Measurements from ENCODE around the gene MYO1E. TPM values are rescaled to one million over a fixed set of nuclear protein-coding genes. Genes with fewer than 3 reads are reported as not detected.

The MYO1E gene
- total and polyA plus RNA-seq, 2 of the 8 experiments (the other 6 are each of a cell fraction or from before 2014, with no cell fraction given): 19.6 to 142 TPM

GRCh38 chr15:59398220-59398619 is 25.5 kb upstream of the MYO1E start:
- Histone ChIP-seq H3K9ac (replicated peaks in 1 of 4; ENCODE audit: extremely low read depth in 1 of 4, low read depth in 3 of 4, low read length in 3 of 4) (no peak overlapping the region), H4K5ac (ENCODE audit: insufficient read length, low read depth, low read length) (no peak overlapping the region), H2BK20ac (ENCODE audit: low read length) (no peak overlapping the region), H4K20me1 (replicated peaks in 1 of 2; ENCODE audit: control insufficient read depth in 1 of 2, insufficient read depth in 2 of 2, low read length in 2 of 2) (peaks cover 0 to 2% of the 10 kb centered on the region in 2 experiments), H2BK12ac (ENCODE audit: low read depth, low read length) (no peak overlapping the region), H3K79me2 (ENCODE audit: control insufficient read depth in 1 of 2, insufficient read depth in 2 of 2, low read length in 2 of 2) (no peaks in the 10 kb centered on the region), H3K36me3 (ENCODE audit: control insufficient read depth in 2 of 4, insufficient read depth in 4 of 4, low read length in 3 of 4) (no peaks in the 10 kb centered on the region), H3K23me2 (ENCODE audit: low read depth, low read length) (no peaks in the 10 kb centered on the region), H2BK120ac (replicated peaks; ENCODE audit: low read depth, low read length) (no peak overlapping the region), H3K9me3 (ENCODE audit: insufficient read depth in 2 of 2, low read depth in 1 of 2, low read length in 1 of 2) (no peaks in the 10 kb centered on the region), H3K27me3 (replicated peaks in 1 of 4; ENCODE audit: control insufficient read depth in 3 of 4, extremely low read depth in 1 of 4, insufficient read depth in 3 of 4, low read length in 3 of 4) (peaks cover 0 to 8% (median 3%) of the 10 kb centered on the region in 4 experiments; a peak in 5 of 7 replicates), H3K79me1 (ENCODE audit: low read depth, low read length) (no peaks in the 10 kb centered on the region), H3K27ac (ENCODE audit: low read depth, low read length) (no peak overlapping the region), H2AFZ (ENCODE audit: low read length) (no peak overlapping the region), H2BK15ac (ENCODE audit: low read length) (no peak overlapping the region), H3K14ac (ENCODE audit: insufficient read length) (no peak overlapping the region), H4K8ac (ENCODE audit: extremely low read depth, insufficient read depth, low read length) (no peak overlapping the region), H2AK5ac (ENCODE audit: low read depth, low read length) (no peak overlapping the region), H3K4me3 (ENCODE audit: extremely low read depth in 1 of 4, insufficient read depth in 2 of 4, low read depth in 3 of 4, low read length in 4 of 4) (no peak overlapping the region), H3K56ac (replicated peaks; ENCODE audit: insufficient read length, low read depth, low read length) (no peak overlapping the region), H3K23ac (ENCODE audit: insufficient read length) (no peak overlapping the region), H3K4ac (replicated peaks; ENCODE audit: insufficient read length, low read depth, low read length) (no peak overlapping the region), H4K91ac (replicated peaks; ENCODE audit: insufficient read length, low read length) (no peak overlapping the region), H3K4me1 (replicated peaks in 1 of 4; ENCODE audit: control insufficient read depth in 3 of 4, insufficient read depth in 4 of 4, low read length in 3 of 4) (peaks cover 8 to 16% (median 12%) of the 10 kb centered on the region in 4 experiments; a peak in 5 of 7 replicates), H3K4me2 (ENCODE audit: insufficient read depth in 1 of 2, low read depth in 2 of 2, low read length in 2 of 2) (no peak overlapping the region), H3K18ac (ENCODE audit: extremely low read depth, low read length) (no peak overlapping the region), H2BK5ac (ENCODE audit: low read depth, low read length) (no peak overlapping the region)
- WGBS, 2 experiments (ENCODE audit: extremely low coverage in 1 of 2, insufficient coverage in 1 of 2, insufficient read length in 1 of 2, insufficient replicate concordance in 2 of 2, low coverage in 1 of 2, low lambda C conversion rate in 2 of 2, missing lambda C conversion rate in 1 of 2): 86% methylated on average over 1 of the region's 1 CpG; no CpG with 5 or more reads in 1 of the 2 experiments
- CTCF ChIA-PET (ENCODE audit: partially characterized antibody): interaction anchor here (0.9 to 1.3 kb wide), 4 partner anchors 23 to 93 kb away, joined by 3 to 5 read pairs (median 4); no protein-coding TSS in a partner anchor
- no peak for FAIRE-seq
- POLR2A ChIA-PET (ENCODE audit: partially characterized antibody): no interaction called here
- no peak for DNase-seq (ENCODE audit: low read depth in 1 of 2, low spot score in 2 of 2)
- TF ChIP-seq SP4 (IDR thresholded peaks at IDR 0.05; ENCODE audit: low read length) (no peak), HDAC2 (IDR thresholded peaks at IDR 0.05; ENCODE audit: borderline replicate concordance in 1 of 2, low read depth in 2 of 2, low read length in 2 of 2) (no peak), RAD21 (IDR thresholded peaks at IDR 0.05 in 1 of 2, conservative IDR thresholded peaks at IDR 0.05 in 1 of 2; ENCODE audit: low read depth in 2 of 2, low read length in 2 of 2) (no peak), MAFK (IDR thresholded peaks at IDR 0.05; ENCODE audit: low read depth, low read length) (no peak), CHD1 (IDR thresholded peaks at IDR 0.05; ENCODE audit: low read depth, low read length) (no peak), CTCF (IDR thresholded peaks at IDR 0.05; ENCODE audit: control extremely low read depth in 1 of 3, insufficient read depth in 1 of 3, low read depth in 1 of 3, low read length in 3 of 3) (no peak), CEBPB (IDR thresholded peaks at IDR 0.05; ENCODE audit: low read depth, low read length) (no peak), CTBP2 (IDR thresholded peaks at IDR 0.05; ENCODE audit: borderline replicate concordance, insufficient read depth, insufficient read length, low read length) (no peak), E2F6 (IDR thresholded peaks at IDR 0.05) (no peak), RFX5 (IDR thresholded peaks at IDR 0.05; ENCODE audit: borderline replicate concordance, low read depth, low read length) (no peak)
